MCF 10A (cell line): ENCODE data around the gene COG5. TPM values are rescaled to one million over a fixed set of nuclear protein-coding genes. Genes with fewer than 3 reads are reported as not detected.

Experiments
- BruUV-seq: library from RNA; stranded (reverse); fragments of 400-500 nt; replicated peaks from 2 replicates; lab custom pipeline; 2021; lab: Mats Ljungman, UMichigan
- CTCF ChIA-PET: fragments of 300-600 bp; sonication (Branson Sonifier 250); formaldehyde crosslinking; extraction: SDS; loops from one replicate; lab custom pipeline; 2021; ENCODE audit warnings: antibody characterized with exemption, inconsistent platforms; lab: Yijun Ruan, JAX
- POLR2A ChIA-PET: fragments of 300-600, 350-650 bp; sonication (Branson Sonifier 250); formaldehyde crosslinking; extraction: SDS; loops from one replicate; lab custom pipeline; 2020; ENCODE audit warnings: antibody characterized with exemption, inconsistent platforms; lab: Yijun Ruan, JAX
- DNase-seq: peaks from one replicate; pipeline ENCODE4 v3.0.0-alpha.2; 2018; ENCODE audit not compliant: unreplicated experiment
- H3K27ac Mint-ChIP-seq: one replicate; pipeline ENCODE4 v1.8.0; 2022; ENCODE audit warnings: mild to moderate bottlenecking, low read depth, mixed read lengths; ENCODE audit not compliant: unreplicated experiment
- H3K27me3 Mint-ChIP-seq: one replicate; pipeline ENCODE4 v1.8.0; 2022; ENCODE audit warnings: mixed read lengths; ENCODE audit not compliant: insufficient read depth, unreplicated experiment
- H3K36me3 Mint-ChIP-seq: one replicate; pipeline ENCODE4 v1.8.0; 2022; ENCODE audit warnings: mild to moderate bottlenecking, moderate library complexity, mixed read lengths; ENCODE audit not compliant: insufficient read depth, unreplicated experiment
- H3K4me1 Mint-ChIP-seq: one replicate; pipeline ENCODE4 v1.8.0; 2022; ENCODE audit warnings: mixed read lengths; ENCODE audit not compliant: insufficient read depth, unreplicated experiment
- H3K4me3 Mint-ChIP-seq: one replicate; pipeline ENCODE4 v1.8.0; 2022; ENCODE audit warnings: mild to moderate bottlenecking, moderate library complexity, mixed read lengths; ENCODE audit not compliant: unreplicated experiment
- H3K9me3 Mint-ChIP-seq: one replicate; pipeline ENCODE4 v1.8.0; 2022; ENCODE audit warnings: mixed read lengths; ENCODE audit not compliant: unreplicated experiment
- intact Hi-C: fragments of 100-400 bp; cut with micrococcal nuclease; formaldehyde crosslinking; loops from 2 replicates; pipeline ENCODE4 v1.14.1; 2022
- total RNA-seq: library from RNA; stranded (reverse); gene quantifications from 2 replicates; pipeline ENCODE4 v1.2.3, GENCODE V29; 2022
- TF ChIP-seq, protein P1 (sequence below): fragments of 200-600 bp; IDR thresholded peaks from one replicate; pipeline ENCODE4 v1.8.0; 2022; ENCODE audit warnings: antibody characterized with exemption, mild to moderate bottlenecking; ENCODE audit not compliant: unreplicated experiment

COG5 gene
- total RNA-seq, 1 experiment from 2014 or later = 40.3 TPM

DNA sequence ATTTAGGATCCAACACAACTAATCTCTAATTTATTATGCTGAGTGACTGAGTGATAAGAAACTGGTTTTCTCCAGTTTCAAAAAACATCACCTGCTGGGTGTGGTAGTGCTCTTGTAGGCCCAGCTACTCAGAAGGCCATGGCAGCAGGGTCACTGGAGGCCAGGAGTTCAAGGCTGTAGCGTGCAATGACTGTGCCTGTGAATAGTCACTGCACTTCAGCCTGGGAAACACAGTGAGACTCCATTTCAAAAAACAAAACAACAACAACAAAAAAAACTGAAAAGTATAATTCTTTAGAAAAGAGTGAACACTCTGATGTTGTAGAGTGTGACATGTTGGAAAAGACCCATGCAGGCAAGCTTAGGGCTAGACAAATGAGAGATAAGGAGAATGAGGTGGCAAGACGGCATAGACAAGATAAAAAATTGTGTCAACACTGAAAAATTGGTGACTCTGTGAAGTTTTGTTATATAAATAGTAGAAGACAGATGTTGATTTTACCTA lies 243.9 kb downstream of the COG5 start:
- no peaks in the 10 kb centered on the region for H3K4me1 Mint-ChIP-seq
- TF ChIP-seq, protein P1, sequence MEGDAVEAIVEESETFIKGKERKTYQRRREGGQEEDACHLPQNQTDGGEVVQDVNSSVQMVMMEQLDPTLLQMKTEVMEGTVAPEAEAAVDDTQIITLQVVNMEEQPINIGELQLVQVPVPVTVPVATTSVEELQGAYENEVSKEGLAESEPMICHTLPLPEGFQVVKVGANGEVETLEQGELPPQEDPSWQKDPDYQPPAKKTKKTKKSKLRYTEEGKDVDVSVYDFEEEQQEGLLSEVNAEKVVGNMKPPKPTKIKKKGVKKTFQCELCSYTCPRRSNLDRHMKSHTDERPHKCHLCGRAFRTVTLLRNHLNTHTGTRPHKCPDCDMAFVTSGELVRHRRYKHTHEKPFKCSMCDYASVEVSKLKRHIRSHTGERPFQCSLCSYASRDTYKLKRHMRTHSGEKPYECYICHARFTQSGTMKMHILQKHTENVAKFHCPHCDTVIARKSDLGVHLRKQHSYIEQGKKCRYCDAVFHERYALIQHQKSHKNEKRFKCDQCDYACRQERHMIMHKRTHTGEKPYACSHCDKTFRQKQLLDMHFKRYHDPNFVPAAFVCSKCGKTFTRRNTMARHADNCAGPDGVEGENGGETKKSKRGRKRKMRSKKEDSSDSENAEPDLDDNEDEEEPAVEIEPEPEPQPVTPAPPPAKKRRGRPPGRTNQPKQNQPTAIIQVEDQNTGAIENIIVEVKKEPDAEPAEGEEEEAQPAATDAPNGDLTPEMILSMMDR = no peak
- BruUV-seq = no TSS peak
- intact Hi-C loops = no loop called here
- H3K27me3 Mint-ChIP-seq = no peaks in the 10 kb centered on the region
- H3K36me3 Mint-ChIP-seq = peaks cover 15% of the 10 kb centered on the region
- H3K9me3 Mint-ChIP-seq = no peaks in the 10 kb centered on the region
- CTCF ChIA-PET = no interaction called here
- POLR2A ChIA-PET = no interaction called here
- no peak overlapping the region for H3K4me3 Mint-ChIP-seq
- DNase-seq = no peak
- H3K27ac Mint-ChIP-seq = no peak overlapping the region

DNA sequence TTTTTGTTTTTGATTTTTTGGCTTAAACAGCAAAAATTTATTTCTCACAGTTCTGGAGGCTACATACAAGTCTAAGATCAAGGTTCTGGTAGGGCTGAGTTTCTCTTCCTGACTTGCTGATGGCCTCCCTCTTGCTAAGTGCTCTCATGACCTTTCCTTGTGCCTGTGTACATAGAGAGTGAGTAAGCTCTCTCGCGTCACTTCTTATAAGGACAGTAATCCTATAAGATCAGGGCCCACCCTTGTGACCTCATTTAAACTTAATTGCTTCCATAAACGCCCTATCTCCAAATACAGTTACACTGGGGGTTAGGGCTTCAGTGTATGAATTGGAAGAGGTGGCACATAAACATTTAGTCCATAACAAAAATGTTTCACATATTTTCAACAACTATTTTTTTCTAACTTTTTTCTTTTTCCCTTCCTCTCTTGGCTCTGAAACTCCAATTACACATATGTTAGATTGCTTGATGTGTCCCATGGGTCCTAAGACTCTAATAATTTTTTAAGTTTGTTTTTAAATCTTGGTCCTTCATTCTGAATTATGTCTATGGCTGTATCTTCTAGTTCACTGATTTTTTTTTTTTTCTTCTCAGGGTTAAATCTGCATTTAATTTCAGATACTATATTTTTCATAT lies 245.1 kb downstream of the COG5 start:
- peaks cover 15% of the 10 kb centered on the region for H3K36me3 Mint-ChIP-seq
- BruUV-seq = no TSS peak
- no peak overlapping the region for H3K27ac Mint-ChIP-seq
- no peak for DNase-seq
- no peaks in the 10 kb centered on the region for H3K4me1 Mint-ChIP-seq
- no peaks in the 10 kb centered on the region for H3K27me3 Mint-ChIP-seq
- CTCF ChIA-PET = no interaction called here
- TF ChIP-seq, protein P1 = no peak
- intact Hi-C loops = no loop called here
- H3K9me3 Mint-ChIP-seq = no peaks in the 10 kb centered on the region
- no peak overlapping the region for H3K4me3 Mint-ChIP-seq
- POLR2A ChIA-PET = no interaction called here

DNA sequence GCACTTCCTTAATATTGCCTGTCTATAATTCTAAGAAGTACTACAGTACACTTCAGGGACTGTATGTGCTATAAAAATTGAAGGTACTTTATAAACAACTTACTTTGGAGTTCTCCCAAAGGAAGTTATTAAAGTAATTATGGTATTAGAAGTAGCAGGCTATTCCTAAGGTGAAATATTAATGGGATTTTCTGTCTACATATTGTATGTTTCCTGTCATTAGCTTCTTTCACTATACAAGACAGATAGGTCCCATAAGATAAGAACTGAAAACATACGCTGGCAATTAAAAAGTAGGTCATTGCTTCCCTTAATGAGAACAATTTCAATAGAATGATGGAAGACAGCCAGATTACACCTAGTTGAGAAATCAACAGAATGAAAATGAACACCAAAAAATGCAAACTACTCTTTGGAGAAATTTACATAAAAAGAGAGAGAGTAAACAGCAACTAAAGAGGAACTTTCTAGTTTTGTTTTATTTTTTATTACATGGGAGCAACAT lies 248.0 kb downstream of the COG5 start:
- no peak overlapping the region for H3K27ac Mint-ChIP-seq
- ChIA-PET CTCF (no interaction called here), POLR2A (no interaction called here)
- H3K4me3 Mint-ChIP-seq = no peak overlapping the region
- BruUV-seq = no TSS peak
- no peaks in the 10 kb centered on the region for H3K9me3 Mint-ChIP-seq
- DNase-seq = no peak
- H3K4me1 Mint-ChIP-seq = no peaks in the 10 kb centered on the region
- H3K36me3 Mint-ChIP-seq = peaks cover 6% of the 10 kb centered on the region
- intact Hi-C loops = no loop called here
- TF ChIP-seq, protein P1 = no peak
- no peaks in the 10 kb centered on the region for H3K27me3 Mint-ChIP-seq

DNA sequence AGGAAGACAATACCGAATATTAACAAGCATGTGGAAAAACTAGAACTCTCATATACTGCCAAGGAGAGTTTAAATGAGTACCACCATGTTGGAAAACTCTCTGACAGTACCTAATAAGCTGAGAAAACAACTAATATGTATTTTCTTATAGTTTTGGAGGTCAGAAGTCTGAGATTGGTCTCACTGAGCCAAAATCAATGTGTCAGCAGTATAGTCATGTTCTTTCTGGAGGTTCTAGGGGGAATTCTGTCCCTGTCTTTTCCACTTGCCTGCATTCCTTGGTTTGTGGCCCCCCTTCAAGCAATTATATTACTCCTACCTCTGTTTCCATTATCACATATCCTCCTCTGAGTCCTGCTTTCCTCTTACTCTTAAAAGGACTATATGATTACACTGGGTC lies 250.4 kb downstream of the COG5 start:
- intact Hi-C loops = no loop called here
- Mint-ChIP-seq H3K9me3 (no peaks in the 10 kb centered on the region), H3K4me3 (no peak overlapping the region), H3K36me3 (peaks cover 6% of the 10 kb centered on the region), H3K27ac (no peak overlapping the region), H3K27me3 (no peaks in the 10 kb centered on the region), H3K4me1 (no peaks in the 10 kb centered on the region)
- ChIA-PET CTCF (no interaction called here), POLR2A (no interaction called here)
- no TSS peak for BruUV-seq
- TF ChIP-seq, protein P1 = no peak
- no peak for DNase-seq
